ENCODE data around the gene VWC2L. TPM values are rescaled to one million over a fixed set of nuclear protein-coding genes. Genes with fewer than 3 reads are reported as not detected.

The VWC2L gene
- total RNA-seq: not detected

DNA sequence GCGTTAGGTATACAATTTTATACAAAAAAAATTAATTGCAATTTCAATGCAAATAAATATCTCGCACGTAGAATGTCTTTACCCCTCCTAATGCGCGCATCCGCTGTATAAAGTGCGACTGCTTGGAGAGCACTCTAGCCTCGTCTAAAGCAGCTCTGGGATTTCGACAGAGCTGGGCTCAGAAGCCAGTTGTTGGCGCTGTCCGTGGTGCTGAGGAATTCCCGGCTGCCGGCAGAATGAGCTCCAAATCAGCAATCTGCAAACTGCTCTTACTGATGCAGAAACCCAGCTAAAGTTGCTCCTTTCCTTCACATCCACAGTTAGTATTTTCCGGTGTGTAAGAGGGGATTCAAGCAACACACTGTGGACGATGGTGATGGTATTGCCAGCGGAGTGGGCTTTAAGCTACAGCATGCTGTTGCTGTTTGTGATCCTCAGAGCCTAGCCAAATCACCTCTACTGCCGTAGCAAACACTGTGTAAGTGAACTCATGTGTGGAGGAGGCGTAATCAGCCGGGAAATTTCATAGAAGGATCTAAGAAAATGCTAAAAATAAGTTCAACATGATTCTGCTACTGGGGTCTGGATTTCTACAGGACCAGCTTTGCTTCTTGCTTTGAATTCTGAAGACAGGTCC lies at the start of gene VWC2L:
Gene VWC2L, plus strand, starts transcription at position 137 of the 637 bp plus-strand sequence. CDS start 3,140 bp downstream, outside the sequence.
- Histone ChIP-seq H3K27me3 (no peaks in the 10 kb centered on the region), H3K36me3 (no peaks in the 10 kb centered on the region), H3K4me3 (no peak within 1 kb of the TSS), H3K4me1 (no peaks in the 10 kb centered on the region), H3K27ac (no peak within 1 kb of the TSS), H3K9me3 (no peaks in the 10 kb centered on the region)
- TF ChIP-seq, protein P1, sequence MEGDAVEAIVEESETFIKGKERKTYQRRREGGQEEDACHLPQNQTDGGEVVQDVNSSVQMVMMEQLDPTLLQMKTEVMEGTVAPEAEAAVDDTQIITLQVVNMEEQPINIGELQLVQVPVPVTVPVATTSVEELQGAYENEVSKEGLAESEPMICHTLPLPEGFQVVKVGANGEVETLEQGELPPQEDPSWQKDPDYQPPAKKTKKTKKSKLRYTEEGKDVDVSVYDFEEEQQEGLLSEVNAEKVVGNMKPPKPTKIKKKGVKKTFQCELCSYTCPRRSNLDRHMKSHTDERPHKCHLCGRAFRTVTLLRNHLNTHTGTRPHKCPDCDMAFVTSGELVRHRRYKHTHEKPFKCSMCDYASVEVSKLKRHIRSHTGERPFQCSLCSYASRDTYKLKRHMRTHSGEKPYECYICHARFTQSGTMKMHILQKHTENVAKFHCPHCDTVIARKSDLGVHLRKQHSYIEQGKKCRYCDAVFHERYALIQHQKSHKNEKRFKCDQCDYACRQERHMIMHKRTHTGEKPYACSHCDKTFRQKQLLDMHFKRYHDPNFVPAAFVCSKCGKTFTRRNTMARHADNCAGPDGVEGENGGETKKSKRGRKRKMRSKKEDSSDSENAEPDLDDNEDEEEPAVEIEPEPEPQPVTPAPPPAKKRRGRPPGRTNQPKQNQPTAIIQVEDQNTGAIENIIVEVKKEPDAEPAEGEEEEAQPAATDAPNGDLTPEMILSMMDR (IDR thresholded peaks at IDR 0.05 in 4 of 5, conservative IDR thresholded peaks at IDR 0.05 in 1 of 5): no peak
- no peak for TF ChIP-seq POLR2A (IDR thresholded peaks at IDR 0.05)
- in situ Hi-C loops (cut with MboI; ENCODE audit: low sequenced_read_pairs in 4 of 4): no loop called here
- DNase-seq (peak; percentile 5 to 27), ATAC-seq (peak; percentile 66 to 73)
- intact Hi-C loops (cut with DNase I; ENCODE audit: low total_unique reads): no loop called here

DNA sequence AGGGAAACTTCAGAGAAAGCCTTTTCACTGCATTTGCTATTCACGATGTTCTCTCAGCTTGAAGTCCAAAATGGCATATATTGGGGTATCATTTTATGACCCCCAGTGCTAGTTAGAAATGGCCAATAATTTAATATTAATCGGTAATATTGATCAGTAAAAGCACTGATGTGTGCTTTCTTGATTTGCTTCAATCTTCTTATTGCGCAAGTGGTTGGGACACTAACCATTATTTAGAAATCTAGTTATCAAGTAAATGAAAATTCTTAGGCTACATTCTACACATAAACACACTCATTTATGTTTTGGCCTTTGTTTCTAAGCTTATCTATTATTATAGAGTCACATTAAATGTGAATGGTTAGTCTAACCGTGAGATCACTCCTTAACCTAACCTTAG lies 49.7 kb upstream of the VWC2L start:
- H3K27me3 ChIP-seq: no peaks in the 10 kb centered on the region
- no peaks in the 10 kb centered on the region for H3K4me1 ChIP-seq
- no peak for DNase-seq
- intact Hi-C loops (cut with DNase I; ENCODE audit: low total_unique reads) (no loop called here), in situ Hi-C loops (cut with MboI; ENCODE audit: low sequenced_read_pairs in 4 of 4) (no loop called here)
- ATAC-seq: no peak
- H3K4me3 ChIP-seq: no peak overlapping the region
- H3K36me3 ChIP-seq: no peaks in the 10 kb centered on the region
- H3K27ac ChIP-seq: no peak overlapping the region
- no peak for TF ChIP-seq POLR2A (IDR thresholded peaks at IDR 0.05)
- TF ChIP-seq, protein P1 (IDR thresholded peaks at IDR 0.05 in 4 of 5, conservative IDR thresholded peaks at IDR 0.05 in 1 of 5): no peak
- no peaks in the 10 kb centered on the region for H3K9me3 ChIP-seq

DNA sequence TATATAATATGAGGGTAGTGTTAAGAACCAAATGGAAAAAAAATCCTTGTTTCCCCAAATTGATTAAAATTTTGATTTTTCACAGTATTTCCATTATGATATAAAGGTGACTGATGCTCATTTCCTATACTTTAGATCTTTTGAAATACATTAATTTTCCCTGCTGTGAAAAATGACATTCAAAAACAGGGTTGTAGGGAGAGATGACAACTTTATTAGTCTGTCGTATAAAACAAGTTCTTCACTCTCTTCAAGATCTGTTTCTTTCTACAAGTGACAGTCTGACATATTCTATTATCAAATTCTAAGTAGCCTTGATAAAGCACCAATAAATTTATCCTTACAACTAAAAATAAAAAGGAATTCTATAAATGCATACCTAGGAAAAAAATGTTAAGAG lies 45.3 kb upstream of the VWC2L start:
- no peak for ATAC-seq
- no peak for TF ChIP-seq POLR2A (IDR thresholded peaks at IDR 0.05)
- TF ChIP-seq, protein P1 (IDR thresholded peaks at IDR 0.05 in 4 of 5, conservative IDR thresholded peaks at IDR 0.05 in 1 of 5): no peak
- Histone ChIP-seq H3K36me3 (no peaks in the 10 kb centered on the region), H3K4me1 (no peaks in the 10 kb centered on the region), H3K9me3 (no peaks in the 10 kb centered on the region), H3K27me3 (no peaks in the 10 kb centered on the region), H3K27ac (no peak overlapping the region), H3K4me3 (no peak overlapping the region)
- intact Hi-C loops (cut with DNase I; ENCODE audit: low total_unique reads) (no loop called here), in situ Hi-C loops (cut with MboI; ENCODE audit: low sequenced_read_pairs in 4 of 4) (no loop called here)
- no peak for DNase-seq

DNA sequence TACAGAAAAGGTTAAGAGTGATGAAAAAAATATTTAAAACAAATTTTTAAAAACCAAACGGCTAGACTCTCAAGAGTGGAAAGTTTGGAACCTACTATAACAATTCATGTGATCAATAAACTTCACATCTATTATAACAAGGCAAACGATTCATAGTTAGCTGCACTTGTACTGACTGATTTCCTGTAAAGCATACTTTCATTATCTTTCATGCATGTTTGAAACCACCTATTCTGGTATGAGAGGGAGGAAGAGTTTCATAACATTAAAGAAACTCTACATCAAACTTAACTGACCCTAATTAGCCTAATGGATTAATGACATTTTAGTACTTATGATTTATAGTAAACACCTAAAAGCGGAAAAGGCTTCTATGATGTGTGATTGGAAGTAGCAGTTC lies 43.7 kb upstream of the VWC2L start:
- TF ChIP-seq POLR2A (IDR thresholded peaks at IDR 0.05): no peak
- TF ChIP-seq, protein P1 (IDR thresholded peaks at IDR 0.05 in 4 of 5, conservative IDR thresholded peaks at IDR 0.05 in 1 of 5): no peak
- DNase-seq (no peak), ATAC-seq (no peak)
- Histone ChIP-seq H3K36me3 (no peaks in the 10 kb centered on the region), H3K9me3 (no peaks in the 10 kb centered on the region), H3K4me1 (no peaks in the 10 kb centered on the region), H3K4me3 (no peak overlapping the region), H3K27me3 (no peaks in the 10 kb centered on the region), H3K27ac (no peak overlapping the region)
- in situ Hi-C loops (cut with MboI; ENCODE audit: low sequenced_read_pairs in 4 of 4) (no loop called here), intact Hi-C loops (cut with DNase I; ENCODE audit: low total_unique reads) (no loop called here)
